Stimulated activated CD8-positive, alpha-beta memory T cell treated with anti-CD3 and anti-CD28 coated beads, Interleukin-12 subunit alpha, Interleukin-12 subunit beta, amount 100 ng/mL, for 4 hours (primary cell): ENCODE data around the gene CA10.

ENCODE experiments used
- DNase-seq: peaks from one replicate; pipeline ENCODE4 v3.0.0-alpha.2; 2020; ENCODE audit warnings: low read depth

Gene CA10

DNA sequence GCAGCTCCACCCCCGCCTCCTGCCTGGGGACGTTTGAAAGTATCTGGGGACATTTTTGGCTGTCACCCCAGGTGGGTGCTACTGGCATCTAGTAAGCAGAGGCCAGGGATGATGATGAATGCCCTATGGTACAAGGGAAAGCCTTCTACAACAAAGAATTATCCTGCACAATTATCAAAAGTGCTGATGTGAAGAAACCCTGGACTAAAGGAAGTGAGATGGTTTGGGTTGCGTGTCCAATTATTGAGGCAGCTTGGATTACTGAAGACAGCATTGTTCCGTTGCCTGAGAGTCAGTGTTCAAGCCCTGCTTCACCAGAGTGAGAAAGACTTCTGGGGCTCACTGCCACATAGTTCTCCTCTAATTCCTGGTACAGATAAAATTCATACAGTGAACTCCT, 343.4 kb downstream of the CA10 start:
- DNase-seq = no peak

DNA sequence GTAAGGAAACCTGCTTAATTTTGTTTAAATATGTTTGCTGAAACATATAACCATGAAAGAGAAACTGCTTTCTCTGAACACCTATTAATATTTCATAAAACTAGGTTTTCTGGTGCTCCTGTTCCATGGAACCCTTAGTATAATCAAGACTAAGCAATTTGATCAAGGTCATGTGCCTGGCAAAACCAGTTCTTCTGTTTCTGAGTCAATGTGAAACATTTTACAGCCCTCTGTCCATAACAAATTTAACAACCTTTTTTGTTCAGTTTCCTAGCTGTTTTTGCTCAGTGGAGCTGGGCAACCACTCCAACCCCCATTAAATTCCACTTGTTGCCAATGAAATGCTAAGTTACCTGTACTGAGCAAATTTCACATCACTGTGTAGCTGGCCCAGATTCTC, 344.0 kb downstream of the CA10 start:
- no peak for DNase-seq

DNA sequence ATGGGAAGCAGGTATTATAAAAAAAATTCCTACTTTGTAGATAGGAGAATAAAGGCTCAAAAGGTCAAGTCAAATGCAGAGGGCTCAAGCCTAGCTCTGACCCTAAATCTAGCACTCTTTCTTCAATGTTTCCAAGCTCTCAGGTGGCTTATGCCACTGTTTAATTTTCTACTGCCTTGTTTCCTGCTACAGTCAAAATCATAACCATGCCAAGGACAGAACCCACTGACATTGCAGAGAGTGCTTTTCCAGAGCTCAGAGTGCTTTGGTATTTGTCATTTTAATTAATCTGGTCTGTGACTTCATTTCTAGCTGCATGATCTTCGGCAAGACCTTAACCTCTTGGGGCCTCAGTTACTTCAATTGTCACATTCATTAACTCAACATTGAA, 344.7 kb downstream of the CA10 start:
- DNase-seq = no peak

- DNase-seq = no peak
Measured at GRCh38 chr17:51813140-51813783, 345.3 kb downstream of the CA10 start.

- no peak for DNase-seq
Measured at GRCh38 chr17:51807460-51807859, 351.1 kb downstream of the CA10 start.

- no peak for DNase-seq
Measured at GRCh38 chr17:51805765-51806164, 352.7 kb downstream of the CA10 start.

- no peak for DNase-seq
Measured at GRCh38 chr17:51805185-51805584, 353.3 kb downstream of the CA10 start.

DNA sequence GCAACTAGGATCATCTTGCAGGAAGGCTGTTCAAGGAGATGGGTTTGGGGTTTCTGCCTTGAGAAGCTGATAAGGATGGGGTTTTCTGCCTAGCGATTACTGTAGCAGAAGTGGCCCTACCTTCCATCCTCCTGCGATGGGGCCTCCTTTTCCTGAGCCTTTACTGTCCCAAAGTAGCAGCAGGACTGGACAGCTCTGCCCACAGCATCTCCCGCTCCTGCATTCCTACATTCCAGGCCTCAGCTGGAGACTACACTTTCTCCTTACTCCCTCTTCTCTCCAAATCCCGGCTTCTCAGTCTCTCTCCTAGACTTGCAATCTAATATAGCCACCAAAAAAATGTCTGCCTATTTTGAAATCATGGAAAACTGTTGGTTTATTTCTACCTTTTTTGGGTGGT, 355.4 kb downstream of the CA10 start:
- DNase-seq = no peak

DNA sequence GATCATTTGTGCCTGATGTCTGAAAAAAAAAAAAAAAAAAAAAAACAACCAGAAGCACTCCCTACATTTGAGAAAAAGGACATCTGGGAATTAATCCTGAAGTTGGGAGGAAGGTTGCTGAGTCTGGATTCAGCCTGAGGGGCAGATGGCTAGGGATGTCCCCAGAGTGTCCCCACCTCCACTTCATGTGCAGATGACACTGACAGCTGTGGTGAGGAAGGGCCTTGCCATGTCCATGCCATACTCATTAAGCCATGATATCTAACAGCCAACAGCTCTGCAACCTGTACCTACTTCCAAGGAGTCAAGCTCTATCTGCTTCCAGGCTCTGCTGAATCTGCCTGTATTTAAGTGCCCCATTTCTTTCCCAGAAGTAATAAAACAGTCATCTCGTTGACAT, 356.0 kb downstream of the CA10 start:
- no peak for DNase-seq

DNA sequence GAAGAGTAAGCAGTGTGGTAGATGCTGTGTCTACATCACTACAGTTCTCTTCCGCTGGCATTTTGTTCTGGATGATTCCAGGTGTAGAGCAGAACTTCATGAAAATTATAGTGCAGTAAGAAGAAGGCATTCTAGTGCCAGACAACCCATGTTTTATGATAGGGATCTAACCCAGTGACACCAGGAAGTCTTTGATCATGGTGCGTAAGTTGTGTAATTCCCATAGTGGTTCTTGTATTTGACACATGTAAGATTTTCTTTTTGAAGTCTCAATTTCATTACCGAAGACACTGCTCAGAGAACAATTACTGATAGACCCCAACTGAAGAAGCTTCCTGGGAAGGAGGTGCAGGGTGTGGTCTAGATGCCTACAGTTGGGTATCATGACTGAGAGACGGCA, 356.9 kb downstream of the CA10 start:
- no peak for DNase-seq

GRCh38 chr17:51799981-51800380, 358.5 kb downstream of the CA10 start:
- DNase-seq = no peak

- DNase-seq = no peak
Measured at GRCh38 chr17:51799240-51799639, 359.3 kb downstream of the CA10 start.

DNA sequence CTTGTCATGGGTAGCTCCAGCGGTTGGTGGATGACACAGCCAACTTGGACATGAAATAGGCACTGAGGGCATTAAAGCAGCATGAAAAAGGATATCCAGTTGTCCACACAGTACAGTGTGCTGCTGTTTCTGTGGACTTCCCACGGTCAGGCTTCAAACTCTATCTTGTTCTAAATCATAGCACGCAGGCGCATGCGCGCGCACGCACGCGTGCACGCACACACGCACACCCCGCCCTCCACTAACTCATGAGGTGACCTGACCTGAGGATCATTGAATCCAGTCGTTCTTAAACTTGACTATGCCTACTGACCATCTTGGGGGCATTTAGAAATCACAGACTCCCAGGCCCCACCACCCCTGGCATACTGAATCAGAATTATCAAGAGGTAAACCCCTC, 361.4 kb downstream of the CA10 start:
- DNase-seq = no peak

GRCh38 chr17:51796026-51796425, 362.5 kb downstream of the CA10 start:
- no peak for DNase-seq

GRCh38 chr17:51795401-51795800, 363.1 kb downstream of the CA10 start:
- no peak for DNase-seq

DNA sequence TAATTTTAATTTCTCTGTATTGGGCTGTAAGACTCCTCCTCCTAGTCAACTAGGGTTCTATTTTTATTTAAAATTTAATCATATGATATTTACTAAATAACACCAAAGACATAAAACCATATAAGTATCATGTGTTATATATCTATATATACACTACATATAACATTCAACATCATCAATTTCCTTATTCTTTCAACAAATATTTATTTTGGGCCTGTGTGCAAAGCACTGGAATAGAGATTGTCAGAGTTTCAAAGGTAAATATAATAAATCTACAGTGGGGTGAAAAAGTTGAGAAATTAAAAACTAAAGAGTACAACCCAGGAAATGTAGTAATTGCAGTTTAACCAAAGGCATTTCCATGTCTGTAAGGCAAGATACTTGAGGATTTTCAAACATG, 364.0 kb downstream of the CA10 start:
- DNase-seq = no peak

- no peak for DNase-seq
Measured at GRCh38 chr17:51793686-51794085, 364.8 kb downstream of the CA10 start.

- DNase-seq = no peak
Measured at GRCh38 chr17:51778842-51779241, 379.7 kb downstream of the CA10 start.

DNA sequence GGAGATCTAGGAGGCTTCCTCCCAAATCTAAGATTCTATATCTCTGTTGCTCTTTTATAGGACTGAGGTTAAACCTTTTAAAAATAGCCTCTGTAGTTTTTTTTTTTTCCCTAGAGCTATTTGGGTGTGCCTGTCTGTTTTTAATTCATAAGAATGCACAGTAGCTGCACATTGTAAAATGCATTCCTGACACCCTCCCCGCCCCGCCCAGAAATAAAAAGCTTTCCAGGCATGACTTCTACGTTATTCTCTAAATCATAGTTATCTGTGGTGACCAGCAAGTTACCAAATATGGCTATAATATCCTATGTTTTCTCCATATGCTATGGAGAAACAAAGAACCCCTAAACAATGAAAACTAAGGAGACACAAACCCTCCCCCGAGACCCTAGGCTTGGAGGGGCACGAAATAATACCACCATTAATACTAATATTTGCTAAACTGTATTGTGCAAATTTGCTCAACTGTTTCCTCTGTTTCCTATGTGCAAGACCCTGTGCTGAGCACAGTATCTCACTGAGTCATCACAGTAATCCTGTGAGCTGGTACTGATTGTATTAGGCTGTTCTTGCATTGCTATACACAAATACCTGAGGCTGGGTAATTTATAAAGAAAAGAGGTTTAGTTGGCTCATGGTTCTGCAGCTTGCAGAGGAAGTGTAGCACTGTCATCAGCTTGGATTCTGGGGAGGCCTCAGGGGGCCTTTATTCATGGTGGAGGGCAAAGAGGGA, 388.3 kb downstream of the CA10 start:
- no peak for DNase-seq

GRCh38 chr17:51769231-51769630, 389.3 kb downstream of the CA10 start:
- no peak for DNase-seq

- DNase-seq = no peak
Measured at GRCh38 chr17:51768706-51769105, 389.8 kb downstream of the CA10 start.

DNA sequence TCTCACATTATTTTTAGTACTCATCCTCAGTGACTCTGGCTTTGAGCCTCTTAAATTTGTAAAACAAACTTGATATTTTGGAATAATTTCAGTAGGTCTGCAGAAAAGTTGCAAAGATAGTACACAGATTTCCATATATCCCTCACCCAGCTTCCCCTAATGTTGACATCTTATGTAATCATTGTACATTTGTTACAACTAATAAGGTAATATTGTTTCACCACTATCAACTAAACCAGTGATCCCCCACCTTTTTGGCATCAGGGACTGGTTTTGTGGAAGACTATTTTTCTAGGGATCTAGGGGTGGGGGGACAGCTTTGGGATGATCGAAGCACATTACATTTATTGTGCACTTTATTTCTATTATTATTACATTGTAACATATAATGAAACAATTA, 391.2 kb downstream of the CA10 start:
- DNase-seq = no peak

GRCh38 chr17:51765282-51766135, 393.0 kb downstream of the CA10 start:
- no peak for DNase-seq
